Head of caudate nucleus (tissue), 42 donors: ENCODE results near the gene YTHDF1.

Experiments used
- DNase-seq, 42 donors: peaks; one replicate each; pipeline versions ENCODE4 v3.0.0 to v3.0.0-alpha.2; 2020 to 2021; ENCODE audit warnings: mixed read lengths in 7 of 42
- intact Hi-C: fragments of 100-400 bp; cut with DNase I; formaldehyde crosslinking; loops from one replicate; pipeline ENCODE4 v1.15.0; 2022

YTHDF1 gene

GRCh38 chr20:63190828-63191227 lies 25.1 kb downstream of the YTHDF1 start:
- intact Hi-C loops: no loop called here
- no peak for DNase-seq

DNA sequence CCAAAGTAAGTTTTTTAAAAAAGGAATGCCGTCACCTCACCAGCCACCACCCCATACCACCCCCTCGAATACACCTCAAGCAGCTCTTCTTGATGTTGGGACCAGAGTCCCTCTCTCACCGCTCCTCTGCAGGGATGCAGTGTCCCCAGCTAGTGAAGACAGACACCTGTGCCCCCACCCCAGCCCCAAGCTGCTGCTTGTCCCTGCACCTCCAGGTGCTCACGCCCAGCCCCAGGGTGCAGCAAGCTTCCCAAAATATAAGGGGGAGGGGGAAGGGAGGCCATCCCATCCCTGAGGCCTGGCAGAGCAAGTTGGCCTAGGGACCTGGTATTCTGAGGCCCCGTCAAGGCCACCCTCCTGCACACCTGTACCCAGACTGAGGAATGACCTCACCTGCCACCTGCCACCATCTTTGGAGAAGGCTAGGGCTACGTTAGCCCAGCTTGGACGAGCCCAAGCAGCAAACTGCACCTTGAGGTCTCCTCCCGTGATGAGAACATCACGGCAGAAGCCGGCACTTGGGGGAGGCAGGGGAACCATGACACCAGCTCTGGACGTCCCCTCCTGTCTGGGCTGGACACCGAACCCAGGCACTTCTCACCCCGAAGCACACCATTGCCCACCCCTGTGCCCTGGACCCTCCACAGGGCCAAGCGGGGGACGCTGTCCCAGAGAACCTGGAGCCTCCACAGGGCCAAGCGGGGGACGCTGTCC lies 25.9 kb downstream of the YTHDF1 start:
- DNase-seq: no peak
- intact Hi-C loops: no loop called here

GRCh38 chr20:63189322-63189642 lies 26.6 kb downstream of the YTHDF1 start:
- DNase-seq: no peak
- intact Hi-C loops: no loop called here

- no peak for DNase-seq
- intact Hi-C loops: no loop called here
Measured at GRCh38 chr20:63188641-63189321, 27.1 kb downstream of the YTHDF1 start.

DNA sequence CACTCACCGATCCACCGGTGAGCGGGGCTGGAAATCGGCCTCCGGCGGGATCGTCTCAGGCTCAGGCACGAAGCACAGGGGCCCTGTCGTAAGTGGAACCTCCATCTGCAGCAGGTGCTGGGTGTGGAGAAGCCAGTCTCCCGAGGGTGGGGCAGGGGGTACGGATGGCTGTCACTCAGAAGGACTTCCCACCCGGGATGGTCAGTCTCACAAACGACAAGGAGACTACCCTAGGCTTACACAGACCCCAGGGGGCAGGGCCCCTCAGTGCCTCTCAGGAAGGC lies 27.8 kb downstream of the YTHDF1 start:
- DNase-seq: no peak
- intact Hi-C loops: no loop called here

DNA sequence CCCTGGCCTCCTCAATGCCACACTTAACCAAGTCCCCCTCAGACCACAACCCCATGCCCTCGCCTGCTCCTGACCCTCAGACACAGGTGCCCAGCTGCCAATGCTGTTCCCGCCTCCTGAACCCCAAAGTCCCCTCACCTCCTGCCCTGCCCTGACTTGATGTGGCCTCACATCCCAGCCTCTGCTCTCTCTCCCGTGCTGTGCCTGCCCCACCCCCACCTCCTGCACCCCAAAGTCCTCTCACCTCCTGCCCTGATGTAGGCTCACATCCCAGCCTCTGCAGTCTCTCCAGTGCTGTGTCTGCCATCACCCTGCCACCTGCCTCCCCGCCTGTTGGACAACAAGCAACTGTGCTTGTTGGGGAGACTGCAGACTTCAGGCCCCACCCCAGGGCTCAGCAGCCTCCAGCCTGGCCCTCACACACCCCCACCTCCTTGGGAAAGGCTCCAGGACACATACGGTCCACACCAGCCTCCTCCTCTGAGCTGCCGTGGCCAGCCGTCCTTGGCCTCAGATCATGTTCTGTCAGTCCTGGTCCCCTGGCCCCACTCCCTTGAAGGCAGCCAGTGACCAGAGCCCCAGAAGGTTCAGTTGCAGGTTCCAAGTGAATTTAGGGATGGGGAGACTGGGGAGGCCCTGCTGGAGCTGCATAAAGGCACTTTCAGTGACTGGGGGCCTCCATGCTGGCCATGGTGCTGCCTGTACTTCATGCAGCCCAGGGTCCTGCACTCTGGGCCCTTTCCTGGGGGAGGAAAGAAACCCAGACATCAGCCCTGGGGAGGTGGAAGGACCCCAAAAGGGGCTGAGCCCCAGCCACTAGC lies 28.4 kb downstream of the YTHDF1 start:
- intact Hi-C loops: no loop called here
- no peak for DNase-seq

DNA sequence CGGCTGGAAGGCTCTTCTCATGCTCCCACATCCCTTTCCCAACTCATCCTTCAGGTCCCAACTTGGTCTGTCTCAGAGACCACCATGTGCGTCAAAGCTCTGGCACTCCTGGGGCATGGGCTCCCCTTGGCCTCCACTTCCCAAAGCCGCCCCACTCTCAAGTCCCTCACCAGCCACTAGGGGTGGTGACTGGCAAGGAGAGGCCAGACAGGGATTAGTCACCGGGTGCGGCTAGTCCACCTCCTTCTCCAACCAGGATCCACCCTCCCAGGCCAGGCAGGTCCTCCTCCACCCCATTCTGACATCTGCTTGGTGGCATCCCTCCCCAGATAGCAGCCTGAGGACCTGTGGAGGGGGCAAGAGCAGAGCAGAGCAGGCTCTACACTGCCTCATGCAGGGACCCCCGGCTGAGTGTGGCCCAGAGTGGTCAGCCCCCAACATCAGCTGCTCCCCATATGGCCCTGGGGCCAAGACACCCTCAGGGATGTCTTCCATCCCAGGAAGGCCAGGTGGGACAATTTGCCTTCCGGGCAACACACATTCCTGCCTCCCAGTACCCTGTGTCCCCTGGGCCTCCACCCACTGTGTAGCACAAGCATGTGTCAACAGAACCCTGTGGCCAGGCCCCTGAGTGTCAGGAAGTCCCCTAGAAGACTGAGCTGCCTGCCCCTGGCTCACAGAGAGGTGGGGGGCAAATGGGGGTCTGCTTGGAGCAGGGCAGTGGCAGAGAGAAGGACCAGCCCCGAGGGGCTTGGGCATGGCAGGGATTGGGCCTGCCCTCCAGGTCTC lies 29.2 kb downstream of the YTHDF1 start:
- intact Hi-C loops: no loop called here
- DNase-seq: no peak

DNA sequence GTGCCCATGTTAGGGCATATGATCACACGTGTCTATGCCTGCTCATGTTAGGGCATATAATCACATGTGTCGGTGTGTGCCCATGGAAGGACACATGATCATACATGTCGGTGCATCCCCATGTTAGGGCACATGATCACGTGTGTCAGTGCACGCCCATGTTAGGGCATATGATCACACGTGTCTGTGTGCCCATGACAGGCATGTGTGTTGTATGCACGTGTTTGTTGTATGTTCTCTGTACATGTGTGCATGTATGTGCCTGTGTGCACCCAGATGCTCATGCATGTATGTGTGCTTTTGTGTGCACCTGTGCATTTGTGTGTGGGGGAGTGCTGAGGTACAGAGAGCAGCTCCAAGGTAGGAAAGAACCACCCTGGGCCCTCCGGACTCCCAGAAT lies 29.8 kb downstream of the YTHDF1 start:
- DNase-seq: no peak
- intact Hi-C loops: no loop called here

DNA sequence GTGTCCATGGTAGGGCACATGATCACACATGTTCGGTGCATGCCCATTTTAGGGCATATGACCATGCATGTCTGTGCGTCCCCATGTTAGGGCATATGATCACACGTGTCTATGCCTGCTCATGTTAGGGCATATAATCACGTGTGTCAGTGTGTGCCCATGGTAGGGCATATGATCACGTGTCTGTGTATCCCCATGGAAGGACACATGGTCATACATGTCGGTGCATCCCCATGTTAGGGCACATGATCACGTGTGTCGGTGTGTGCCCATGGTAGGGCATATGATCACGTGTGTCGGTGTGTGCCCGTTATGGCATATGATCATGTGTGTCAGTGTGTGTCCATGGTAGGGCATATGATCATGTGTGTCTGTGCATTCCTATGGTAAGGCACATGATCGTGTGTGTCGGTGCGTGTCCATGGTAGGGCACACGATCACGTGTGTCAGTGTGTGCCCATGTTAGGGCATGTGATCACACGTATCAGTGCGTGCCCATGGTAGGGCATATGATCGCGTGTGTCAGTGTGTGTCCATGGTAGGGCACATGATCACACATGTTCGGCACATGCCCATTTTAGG lies 30.6 kb downstream of the YTHDF1 start:
- intact Hi-C loops: no loop called here
- DNase-seq: no peak

DNA sequence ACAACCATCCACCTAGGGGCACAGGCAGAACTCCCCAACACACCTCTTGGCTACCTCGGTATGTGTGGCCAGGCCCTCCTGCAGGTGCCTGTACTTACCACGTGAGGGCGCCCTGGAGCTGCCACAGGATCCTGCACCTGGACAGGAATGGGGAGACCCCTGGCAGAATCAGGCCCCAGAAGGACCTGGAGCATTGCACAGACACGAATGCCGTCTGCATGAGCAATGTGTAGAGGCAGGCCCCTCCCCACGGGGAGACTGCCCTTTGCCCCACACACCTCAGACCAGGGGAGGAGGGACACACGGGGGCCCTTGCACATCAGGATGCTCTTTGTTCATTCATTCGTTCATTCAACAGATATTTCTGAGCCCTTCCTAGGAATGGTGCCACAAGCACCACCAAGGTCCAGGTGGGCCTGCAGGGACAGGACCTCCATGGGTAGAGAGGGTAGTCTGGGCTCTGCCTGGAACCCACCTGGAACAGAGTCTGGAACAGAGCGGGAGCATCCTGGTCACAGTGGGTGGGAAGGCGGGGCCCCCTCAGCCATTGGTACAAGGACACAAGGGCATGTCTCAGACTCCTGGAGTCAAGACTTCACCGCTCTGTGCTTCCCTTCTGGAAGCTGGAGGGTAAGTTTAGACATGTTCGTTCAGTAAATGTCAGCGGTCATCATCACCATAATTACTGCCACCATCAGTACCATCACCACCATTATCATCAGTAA lies 32.3 kb downstream of the YTHDF1 start:
- intact Hi-C loops: no loop called here
- DNase-seq: peak in 29 of 42 donors; percentile 32 to 75 (median 56)

GRCh38 chr20:63182946-63183415 lies 33.0 kb downstream of the YTHDF1 start:
- intact Hi-C loops: no loop called here
- no peak for DNase-seq

DNA sequence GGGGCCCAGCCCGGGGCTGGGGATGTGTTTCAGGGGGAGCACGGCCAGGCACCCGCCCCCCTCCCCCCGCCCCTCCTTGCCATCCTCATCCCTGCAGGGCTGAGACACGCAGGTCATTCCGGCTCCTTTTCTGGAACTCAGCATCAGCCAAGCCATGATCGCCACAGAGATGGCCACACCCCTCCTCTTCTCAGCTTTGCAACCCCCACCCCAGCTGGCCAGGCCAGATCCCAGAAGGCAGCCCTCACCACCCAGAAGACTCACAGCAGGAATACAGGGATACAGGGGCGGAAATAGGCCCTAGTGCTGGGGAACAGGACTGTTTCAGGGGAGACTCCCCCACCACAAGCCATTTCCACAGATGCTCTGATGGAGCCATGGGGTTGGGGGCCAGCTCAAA lies 33.5 kb downstream of the YTHDF1 start:
- intact Hi-C loops: no loop called here
- no peak for DNase-seq

DNA sequence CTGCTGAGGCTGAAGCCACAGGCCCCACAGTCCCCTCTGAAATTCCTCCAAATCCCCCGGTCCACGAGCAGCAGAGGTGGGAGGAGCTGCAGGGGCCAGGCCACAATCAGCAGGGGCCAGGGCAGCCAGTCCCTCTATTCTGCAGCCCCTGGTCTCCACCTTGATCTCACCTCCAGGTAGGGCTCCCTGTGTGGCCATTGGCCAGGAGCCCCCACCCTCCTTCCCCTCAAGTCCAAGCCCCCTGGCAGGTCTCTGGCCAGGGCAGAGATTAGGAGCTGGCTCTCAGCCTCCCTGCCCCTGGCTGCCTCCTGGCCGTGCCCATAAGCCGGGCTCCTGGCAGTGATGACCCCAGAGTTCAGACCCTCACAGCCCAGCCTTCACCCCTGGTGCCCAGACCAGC lies 34.7 kb downstream of the YTHDF1 start:
- no peak for DNase-seq
- intact Hi-C loops: no loop called here

DNA sequence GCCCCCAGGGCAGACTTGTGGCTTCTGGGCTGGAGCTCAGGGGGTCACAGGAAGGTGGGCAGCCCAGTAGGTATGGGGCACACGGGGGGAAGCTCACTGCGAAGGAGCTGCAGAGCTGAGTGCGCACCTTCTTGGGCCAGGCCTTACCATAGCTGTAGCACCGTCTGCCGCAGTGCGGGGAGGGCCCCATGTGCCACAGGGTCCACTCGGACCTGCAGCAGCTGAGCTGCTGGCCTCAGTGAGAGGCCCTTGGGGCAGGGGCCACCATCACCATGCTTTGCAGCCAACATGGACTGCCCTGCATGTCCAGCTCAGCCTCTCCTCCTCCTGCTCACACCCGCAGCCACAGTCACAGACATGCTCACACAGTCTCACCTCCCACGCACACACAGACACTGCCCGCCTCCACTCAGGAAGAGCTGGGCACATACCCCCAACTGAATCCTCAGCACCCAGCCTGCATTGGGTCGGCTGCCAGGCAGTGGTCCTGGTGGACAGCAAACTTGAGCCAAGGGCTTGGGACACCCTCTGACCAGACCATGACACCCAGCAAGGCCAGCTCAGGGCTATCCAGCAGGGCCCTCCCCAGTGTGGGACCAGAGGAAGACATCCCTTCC lies 35.3 kb downstream of the YTHDF1 start:
- DNase-seq: peak in 16 of 42 donors; percentile 34 to 78 (median 52)
- intact Hi-C loops: no loop called here

- intact Hi-C loops: no loop called here
- DNase-seq: peak in 8 of 42 donors; percentile 15 to 73 (median 50)
Measured at GRCh38 chr20:63179687-63180568, 36.0 kb downstream of the YTHDF1 start.

- peak; percentile 38 to 91 (median 74) for DNase-seq
- intact Hi-C loops: no loop called here
Measured at GRCh38 chr20:63178889-63179686, 36.8 kb downstream of the YTHDF1 start.
